ENCODE data around the gene GTF2H4.
A peak's percentile ranks its signal among the peaks of the same experiment; 100 is the strongest.
"Not testable (repeated sequence)": the region's sequence is repeated elsewhere in the genome, so short reads cannot be mapped to it uniquely, and the experiment has no call there.

The GTF2H4 gene

GRCh38 chr6:30907758-30908591, at the start of gene GTF2H4:
Gene GTF2H4, plus strand, starts transcription at chr6:30908207.
- DNase-seq = peak; percentile 87

- not testable (repeated sequence) for DNase-seq
Measured at GRCh38 chr6:30859726-30860125, 48.3 kb upstream of the GTF2H4 start.

GRCh38 chr6:30861257-30862048, 46.6 kb upstream of the GTF2H4 start:
- DNase-seq = no peak

- no peak for DNase-seq
Measured at GRCh38 chr6:30862156-30862875, 45.7 kb upstream of the GTF2H4 start.

- DNase-seq = no peak
Measured at GRCh38 chr6:30864325-30864724, 43.7 kb upstream of the GTF2H4 start.

GRCh38 chr6:30869241-30869749, 38.7 kb upstream of the GTF2H4 start:
- DNase-seq = not testable (repeated sequence)

GRCh38 chr6:30870546-30870945, 37.5 kb upstream of the GTF2H4 start:
- DNase-seq = no peak

- DNase-seq = no peak
Measured at GRCh38 chr6:30871592-30872183, 36.3 kb upstream of the GTF2H4 start.

- DNase-seq = no peak
Measured at GRCh38 chr6:30873137-30873640, 34.8 kb upstream of the GTF2H4 start.

GRCh38 chr6:30873795-30874194, 34.2 kb upstream of the GTF2H4 start:
- DNase-seq = not testable (repeated sequence)

- DNase-seq = no peak
Measured at GRCh38 chr6:30875244-30876038, 32.6 kb upstream of the GTF2H4 start.

- DNase-seq = no peak
Measured at GRCh38 chr6:30876039-30876730, 31.8 kb upstream of the GTF2H4 start.

GRCh38 chr6:30877419-30878262, 30.4 kb upstream of the GTF2H4 start:
- DNase-seq = peak; percentile 22

GRCh38 chr6:30879684-30880427, 28.2 kb upstream of the GTF2H4 start:
- DNase-seq = no peak

- DNase-seq = no peak
Measured at GRCh38 chr6:30880698-30881252, 27.2 kb upstream of the GTF2H4 start.

GRCh38 chr6:30881392-30882203, 26.4 kb upstream of the GTF2H4 start:
- no peak for DNase-seq

- DNase-seq = no peak
Measured at GRCh38 chr6:30882204-30882758, 25.7 kb upstream of the GTF2H4 start.

Measured in KG1 (cell line).